Upper lobe of left lung (tissue), 6 donors: Measurements from ENCODE around the gene KLHL17. TPM values are rescaled to one million over a fixed set of nuclear protein-coding genes. Genes with fewer than 3 reads are reported as not detected.
A peak's percentile ranks its signal among the peaks of the same experiment; 100 is the strongest.
"Not testable (repeated sequence)": the region's sequence is repeated elsewhere in the genome, so short reads cannot be mapped to it uniquely, and the experiment has no call there.

Experiments used
- ATAC-seq, 2 donors: fragments of 200-7000 bp; cut with Tn5 transposase; one replicate each; pipeline ENCODE4 v1.9.1; 2022; ENCODE audit warnings: mild to moderate bottlenecking in 2 of 2, moderate library complexity in 2 of 2; ENCODE audit not compliant: low FRiP score in 2 of 2
- DNase-seq, 2 donors: peaks; one replicate each; pipeline ENCODE4 v3.0.0-alpha.2; 2019 to 2020
- H3K27ac ChIP-seq, 4 donors: fragments of 200-600 bp; sonication (generic); one replicate each; pipeline ENCODE4 v1.5.1; 2016 to 2019
- H3K27me3 ChIP-seq, 4 donors: fragments of 200-600 bp; sonication (generic); one replicate each; pipeline ENCODE4 v1.5.1; 2017 to 2019
- H3K36me3 ChIP-seq, 4 donors: fragments of 200-600 bp; sonication (generic); one replicate each; pipeline ENCODE4 v1.5.1; 2016 to 2019
- H3K4me1 ChIP-seq, 4 donors: fragments of 200-600 bp; sonication (generic); one replicate each; pipeline ENCODE4 v1.5.1; 2018 to 2019
- H3K4me3 ChIP-seq, 4 donors: fragments of 200-600 bp; sonication (generic); one replicate each; pipeline ENCODE4 v1.5.1; 2017 to 2019; ENCODE audit warnings: mild to moderate bottlenecking in 2 of 4, moderate library complexity in 1 of 4
- H3K9me3 ChIP-seq, 4 donors: fragments of 200-600 bp; sonication (generic); one replicate each; pipeline ENCODE4 v1.5.1; 2018 to 2019
- CTCF ChIP-seq, 6 experiments: fragments of 450-650 bp in 4 of 6; fragments of 200-600 bp in 2 of 6; sonication (generic) in 2 of 6; IDR thresholded peaks; one replicate each; pipeline ENCODE4 v1.5.1; 2016 to 2019; ENCODE audit warnings: antibody characterized with exemption in 6 of 6
- EP300 ChIP-seq, 4 donors: sonication (generic); formaldehyde crosslinking; IDR thresholded peaks; one replicate each; pipeline ENCODE4 v1.5.1; 2017; ENCODE audit warnings: antibody characterized with exemption in 4 of 4, control low read depth in 2 of 4
- POLR2A ChIP-seq, 4 donors: fragments of 450-650 bp; IDR thresholded peaks; one replicate each; pipeline ENCODE4 v1.5.1; 2016 to 2017; ENCODE audit warnings: antibody characterized with exemption in 4 of 4, mild to moderate bottlenecking in 2 of 4
- POLR2AphosphoS5 ChIP-seq, 2 donors: sonication (generic); formaldehyde crosslinking; IDR thresholded peaks; one replicate each; pipeline ENCODE4 v1.5.1; 2017; ENCODE audit warnings: antibody characterized with exemption in 2 of 2
- WGBS, 2 donors: methylation state at CpG; one replicate each; pipeline ENCODE4 v1.1.5; 2017 to 2018; 5-methylcytosine and 5-hydroxymethylcytosine counted together
- total RNA-seq, 6 donors: library from RNA; depleted of rRNA in 4 of 6; stranded (reverse); fragments of >200 nt in 4 of 6; gene quantifications; one replicate each; pipeline versions ENCODE4 v1.1.0 to v1.2.1, GENCODE V29; 2016 to 2021
- donor health status: DM: no; HTN: no; CAD: no; lungs with moderate emphysema.
- donor health status: DM: no; HTN: yes; CAD: no; lungs with severe emphysema.

The KLHL17 gene
- total RNA-seq, 6 donors from 2014 or later = 4.7 to 45.1 (median 16.5) TPM

GRCh38 chr1:975896-976683 is 15.7 kb downstream of the KLHL17 start:
- peak; percentile 47 to 59 for ATAC-seq
- Histone ChIP-seq H3K9me3 (no peaks in the 10 kb centered on the region), H3K36me3 (no peaks in the 10 kb centered on the region), H3K4me3 (peak overlapping the region in 3 of 4 donors; percentile 15 to 41 (median 39)), H3K27ac (no peak overlapping the region), H3K4me1 (peaks cover 4 to 9% (median 9%) of the 10 kb centered on the region in 4 donors), H3K27me3 (peaks cover 0 to 13% (median 8%) of the 10 kb centered on the region in 4 donors)
- no peak for TF ChIP-seq POLR2AphosphoS5 (IDR thresholded peaks at IDR 0.05)
- TF ChIP-seq CTCF (IDR thresholded peaks at IDR 0.05) = peak; percentile 38 to 91 (median 74)
- TF ChIP-seq EP300 (IDR thresholded peaks at IDR 0.05) = no peak
- no peak for TF ChIP-seq POLR2A (IDR thresholded peaks at IDR 0.05)
- WGBS, 2 donors = 5% methylated on average over 7 to 30 of the region's 40 CpGs
- peak; percentile 65 to 91 for DNase-seq

GRCh38 chr1:976791-977190 is 16.4 kb downstream of the KLHL17 start:
- ATAC-seq, H3K9me3 ChIP-seq, H3K4me1 ChIP-seq, H3K27ac ChIP-seq, H3K4me3 ChIP-seq, H3K36me3 ChIP-seq, H3K27me3 ChIP-seq: not testable (repeated sequence)
- peak in 1 of 2 donors; percentile 84 for DNase-seq
- WGBS, 2 donors = no CpG with 5 or more reads among the region's 39 CpGs

GRCh38 chr1:978069-978834 is 17.9 kb downstream of the KLHL17 start:
- no peak for TF ChIP-seq CTCF (IDR thresholded peaks at IDR 0.05)
- TF ChIP-seq EP300 (IDR thresholded peaks at IDR 0.05) = no peak
- no peak for TF ChIP-seq POLR2AphosphoS5 (IDR thresholded peaks at IDR 0.05)
- TF ChIP-seq POLR2A (IDR thresholded peaks at IDR 0.05) = no peak
- Histone ChIP-seq H3K27ac (no peak overlapping the region), H3K27me3 (peaks cover 0 to 4% (median 0%) of the 10 kb centered on the region in 4 donors), H3K36me3 (no peaks in the 10 kb centered on the region), H3K9me3 (no peaks in the 10 kb centered on the region), H3K4me1 (peaks cover 4 to 9% (median 9%) of the 10 kb centered on the region in 4 donors), H3K4me3 (no peak overlapping the region)
- no peak for ATAC-seq
- no peak for DNase-seq
- WGBS, 2 donors = 85 to 94% methylated on average over 13 to 30 of the region's 44 CpGs

GRCh38 chr1:978835-979743 is 18.7 kb downstream of the KLHL17 start:
- TF ChIP-seq POLR2AphosphoS5 (IDR thresholded peaks at IDR 0.05) = no peak
- TF ChIP-seq POLR2A (IDR thresholded peaks at IDR 0.05) = no peak
- TF ChIP-seq EP300 (IDR thresholded peaks at IDR 0.05) = no peak
- no peak for TF ChIP-seq CTCF (IDR thresholded peaks at IDR 0.05)
- Histone ChIP-seq H3K27me3 (peaks cover 0 to 8% (median 0%) of the 10 kb centered on the region in 4 donors), H3K9me3 (no peaks in the 10 kb centered on the region), H3K4me3 (no peak overlapping the region), H3K36me3 (no peaks in the 10 kb centered on the region), H3K4me1 (peaks cover 4 to 11% (median 10%) of the 10 kb centered on the region in 4 donors), H3K27ac (no peak overlapping the region)
- no peak for ATAC-seq
- DNase-seq = peak in 1 of 2 donors; percentile 83
- WGBS, 2 donors = 91 to 93% methylated on average over 9 to 53 of the region's 60 CpGs
